Hindlimb muscle (tissue), 1 donor: Measurements from ENCODE around the gene NDUFA1. TPM values are rescaled to one million over a fixed set of nuclear protein-coding genes. Genes with fewer than 3 reads are reported as not detected.
"Not testable (repeated sequence)": the region's sequence is repeated elsewhere in the genome, so short reads cannot be mapped to it uniquely, and the experiment has no call there.

ENCODE experiments used
- DNase-seq: peaks from one replicate; pipeline ENCODE4 v3.0.0-alpha.2; 2013
- polyA plus RNA-seq: library from polyadenylated mRNA; unstranded; fragments of 120-200 nt; gene quantifications from one replicate; pipeline ENCODE4 v1.2.1, GENCODE V29; 2013; ENCODE audit not compliant: insufficient read length

Gene NDUFA1
- polyA plus RNA-seq, result 79.5 TPM

GRCh38 chrX:119871599-119872395, at the start of gene NDUFA1, which contains the start of gene RNF113A:
Gene NDUFA1 (plus strand): TSS chrX:119871832. CDS start chrX:119871912, 80 bp downstream.
Gene RNF113A (minus strand): TSS chrX:119871733. CDS start chrX:119871613, 120 bp downstream.
- DNase-seq, result peak; percentile 83

DNA sequence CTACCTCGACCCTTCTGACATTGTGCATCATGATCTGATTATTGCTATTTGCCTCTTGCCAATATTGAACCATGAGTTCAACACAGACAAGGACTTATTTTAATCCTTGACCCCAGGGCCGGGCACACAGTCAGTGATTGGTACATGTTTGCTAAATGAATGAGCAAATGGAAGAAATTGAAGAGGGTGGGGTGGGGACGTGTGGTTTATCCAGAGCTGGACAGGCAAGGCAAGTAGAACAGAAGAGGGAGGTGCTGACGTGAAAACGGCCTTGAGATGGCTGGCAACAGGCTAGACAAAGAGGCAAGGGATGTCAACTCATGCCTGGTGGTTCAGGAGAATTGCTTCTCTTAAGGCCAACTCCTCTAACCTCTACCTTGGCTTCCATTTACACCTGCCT, 47.4 kb upstream of the NDUFA1 start:
- not testable (repeated sequence) for DNase-seq

DNA sequence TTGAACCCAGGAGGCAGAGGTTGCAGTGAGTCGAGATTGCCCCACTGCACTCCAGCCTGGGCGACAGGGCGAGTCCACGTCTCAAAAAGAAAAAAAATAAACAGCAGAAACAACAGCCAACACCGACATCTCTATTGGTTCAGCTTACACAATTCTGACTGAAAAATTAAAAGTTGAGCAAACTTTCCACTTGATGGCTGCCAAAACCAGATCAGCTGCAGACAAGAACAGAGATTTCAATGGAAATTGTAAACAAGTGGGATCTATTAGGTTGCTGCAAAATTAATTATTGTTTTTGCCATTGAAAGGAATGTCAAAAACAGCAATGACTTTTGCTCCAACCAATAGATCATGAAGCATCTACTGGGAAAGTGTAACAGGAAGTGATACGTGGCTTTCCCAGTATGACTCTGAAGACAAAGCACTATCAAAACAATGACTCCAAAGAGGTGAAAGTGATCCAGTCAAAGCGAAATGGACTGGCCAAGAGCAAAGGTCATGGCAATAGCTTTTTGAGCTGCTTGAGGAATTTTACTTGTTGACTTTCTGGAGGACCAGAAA, 45.2 kb upstream of the NDUFA1 start:
- DNase-seq, result no peak

- no peak for DNase-seq
Observed at GRCh38 chrX:119828446-119828845, 43.2 kb upstream of the NDUFA1 start.

DNA sequence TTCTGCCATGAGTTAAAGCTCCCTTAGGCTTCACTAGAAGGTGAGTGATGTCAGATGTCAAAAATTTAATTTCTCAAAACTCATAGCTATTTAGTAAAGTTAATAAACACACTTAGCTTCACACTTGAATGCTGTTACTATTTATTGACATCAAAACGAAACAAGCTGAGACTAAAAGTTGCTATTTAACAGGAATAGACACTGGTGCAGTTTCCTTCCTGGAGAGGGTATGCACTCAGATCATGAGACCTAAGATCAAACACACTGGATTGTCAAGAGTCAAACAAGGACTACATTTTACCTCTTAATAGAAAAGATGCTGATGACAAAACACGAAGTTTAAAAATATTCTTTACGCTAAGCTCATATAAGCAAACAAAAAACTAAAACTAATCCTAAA, 37.7 kb upstream of the NDUFA1 start:
- no peak for DNase-seq

DNA sequence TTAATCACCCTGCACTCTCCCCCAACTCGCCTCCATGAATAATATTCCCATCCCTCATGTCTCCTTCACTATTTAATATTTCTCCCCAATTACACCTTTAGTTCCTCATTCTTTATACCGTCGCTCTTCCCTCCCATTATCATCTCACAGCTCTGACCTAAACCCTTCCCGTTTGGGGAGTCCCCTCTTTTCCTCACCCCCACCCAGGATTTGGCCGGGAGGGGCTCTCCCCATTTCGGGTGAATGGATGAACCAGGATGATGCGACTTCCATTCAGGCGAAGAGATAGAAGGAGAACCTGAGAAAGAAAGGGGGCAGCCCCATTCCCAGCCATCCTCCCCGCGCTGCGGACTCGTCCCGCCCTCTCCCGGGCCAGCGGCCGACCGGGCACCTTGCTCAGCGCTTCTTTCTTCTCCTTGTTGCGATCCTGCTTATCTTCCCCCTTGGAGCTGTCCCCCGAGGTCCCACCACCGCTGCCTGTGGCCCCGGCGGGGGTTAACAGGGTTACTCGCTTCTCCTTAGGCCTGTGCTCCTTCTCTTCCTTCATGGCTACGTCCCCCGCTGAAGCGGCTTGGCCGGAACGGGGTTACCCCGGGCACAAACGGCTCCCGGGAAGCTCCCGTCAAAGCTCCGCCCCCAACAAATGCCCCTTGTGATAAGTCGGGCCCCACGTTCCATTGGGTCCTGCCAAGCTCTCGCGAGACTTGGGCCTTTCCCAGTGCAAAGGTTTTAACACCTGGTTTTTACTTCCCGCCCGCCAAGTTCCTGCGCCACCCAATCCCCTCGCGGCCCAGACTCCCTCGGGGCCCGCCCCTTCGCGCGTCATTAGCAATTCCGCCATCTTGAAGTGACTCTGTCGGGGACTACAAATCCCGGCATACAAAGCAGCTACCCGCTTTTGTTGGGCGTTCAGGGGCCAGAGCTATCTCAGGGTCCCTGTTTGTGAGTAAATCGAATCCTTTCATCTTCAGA, 19.0 kb upstream of the NDUFA1 start, which contains the start of gene UPF3B:
Gene UPF3B, minus strand, starts transcription at position 582 of the 972 bp plus-strand sequence. Its CDS starts 35 bp downstream, at position 547.
- peak; percentile 86 for DNase-seq

DNA sequence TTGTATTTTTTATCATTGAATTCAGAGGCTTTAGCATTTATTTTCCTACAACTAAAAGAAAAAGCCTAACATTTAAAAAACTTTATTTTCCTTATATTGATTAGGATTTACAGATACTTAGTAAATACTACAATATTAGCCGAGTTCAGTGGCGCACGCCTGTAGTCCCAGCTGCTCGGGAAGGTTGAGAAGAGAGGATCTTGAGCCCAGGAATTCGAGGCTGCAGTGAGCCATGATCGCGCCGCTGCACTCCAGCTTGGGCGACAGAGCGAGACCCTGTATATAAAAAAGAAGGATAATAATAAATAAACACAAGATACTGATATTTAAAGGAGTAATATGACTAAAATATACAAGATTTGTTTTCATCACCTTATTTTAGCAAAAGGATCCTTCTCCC, 18.2 kb upstream of the NDUFA1 start:
- no peak for DNase-seq

DNA sequence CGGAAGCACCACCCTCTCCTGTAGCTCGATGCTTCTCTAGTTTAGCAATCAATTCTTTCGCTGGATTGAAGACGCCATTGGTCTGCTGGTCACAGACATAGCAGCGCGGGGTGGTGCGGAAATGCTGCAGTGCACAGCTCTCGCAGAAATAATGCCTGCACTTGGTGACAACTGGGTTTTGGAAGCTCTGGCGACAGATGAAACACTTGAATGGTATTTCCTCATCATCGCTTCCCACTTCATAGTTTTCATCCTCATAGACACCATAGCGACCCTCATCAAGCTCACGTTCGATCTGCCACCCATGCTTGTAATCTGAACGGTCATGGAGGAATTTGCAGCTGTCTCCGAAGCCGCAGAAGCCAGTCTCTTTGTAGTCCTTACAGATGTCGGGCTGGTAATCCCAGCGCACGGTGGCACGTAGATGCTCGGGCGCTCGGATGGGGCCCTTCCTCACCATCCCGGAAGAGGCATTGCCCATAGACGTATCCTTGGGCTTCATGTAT, 953 bp upstream of the NDUFA1 start:
- peak; percentile 26 for DNase-seq

DNA sequence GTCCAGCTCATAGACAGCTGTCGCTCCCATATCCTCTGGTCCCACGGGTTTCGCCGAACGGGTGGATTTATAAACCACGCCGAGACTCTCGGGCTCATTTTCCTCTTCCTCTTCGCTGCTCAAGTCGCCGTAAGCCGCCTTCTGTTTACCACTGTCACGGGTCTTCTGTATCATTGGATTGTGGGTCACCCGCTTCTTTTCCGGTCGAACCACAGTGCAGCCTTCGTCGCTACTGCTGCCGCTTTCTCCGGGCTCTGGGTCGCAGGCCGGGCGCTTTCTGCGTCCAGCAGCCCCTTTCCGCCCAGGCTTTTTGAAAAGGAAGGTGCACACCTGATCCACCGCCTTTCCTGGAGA, 410 bp upstream of the NDUFA1 start:
- no peak for DNase-seq

- no peak for DNase-seq
Observed at GRCh38 chrX:119878740-119879139, 7.1 kb downstream of the NDUFA1 start.

DNA sequence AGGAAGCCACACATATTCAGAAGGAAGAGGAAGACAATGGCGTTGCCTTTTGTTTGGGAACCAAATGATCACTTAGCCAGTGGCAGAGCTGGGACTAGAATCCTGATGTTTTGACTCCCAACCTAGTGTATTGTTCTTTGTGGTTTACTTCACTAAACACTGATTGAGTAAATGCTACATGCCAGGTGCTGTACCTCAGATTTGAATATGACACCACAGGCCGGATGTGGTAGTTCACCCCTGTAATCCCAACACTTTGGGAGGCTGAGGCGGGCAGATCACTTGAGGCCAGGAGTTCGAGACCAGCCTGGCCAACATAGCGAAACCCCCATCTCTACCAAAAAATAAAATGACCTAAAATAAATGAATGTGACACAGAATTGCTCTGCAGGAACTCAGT, 8.4 kb downstream of the NDUFA1 start:
- no peak for DNase-seq

DNA sequence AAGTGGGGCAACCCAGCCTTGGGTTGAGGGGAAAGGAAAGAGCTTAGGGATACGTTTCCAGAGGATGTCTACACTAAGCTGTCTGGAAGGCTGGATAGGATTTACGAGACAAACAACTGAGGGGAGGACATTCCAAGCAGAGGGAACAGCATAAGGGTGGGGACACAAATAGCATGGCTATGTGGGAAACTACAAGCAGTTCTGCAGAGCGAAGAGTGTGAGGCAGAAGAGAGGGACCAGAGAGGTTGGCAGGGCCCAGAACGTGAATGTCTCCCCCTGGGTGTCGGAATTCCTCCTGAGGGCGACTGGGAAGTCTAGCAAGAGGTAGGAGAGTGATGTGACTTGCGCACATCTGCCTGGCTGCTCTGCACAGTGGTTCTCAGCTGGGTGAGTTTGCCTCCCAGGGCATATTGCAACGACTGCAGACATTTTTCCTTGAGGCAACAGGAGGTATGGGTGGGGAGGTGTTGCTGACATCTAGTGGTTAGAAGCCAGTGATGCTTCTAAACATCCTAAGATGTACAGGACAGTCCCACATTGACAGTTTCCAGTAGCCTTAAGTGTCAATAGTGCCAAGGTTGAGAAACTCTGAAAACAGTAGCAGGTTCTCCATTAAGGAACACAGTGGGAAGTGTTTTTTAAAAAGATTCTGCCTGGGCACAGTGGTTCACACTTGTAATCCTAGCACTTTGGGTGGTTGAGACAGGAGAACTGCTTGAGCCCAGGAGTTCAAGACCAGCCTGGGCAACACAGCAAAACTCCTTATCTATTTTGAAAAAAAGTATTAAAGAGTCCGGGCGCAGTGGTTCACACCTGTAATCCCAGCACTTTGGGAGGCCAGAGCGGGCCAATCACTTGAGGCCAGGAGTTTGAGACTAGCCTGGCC, 9.2 kb downstream of the NDUFA1 start:
- DNase-seq, result peak; percentile 16

GRCh38 chrX:119885554-119886428, 14.2 kb downstream of the NDUFA1 start:
- no peak for DNase-seq

DNA sequence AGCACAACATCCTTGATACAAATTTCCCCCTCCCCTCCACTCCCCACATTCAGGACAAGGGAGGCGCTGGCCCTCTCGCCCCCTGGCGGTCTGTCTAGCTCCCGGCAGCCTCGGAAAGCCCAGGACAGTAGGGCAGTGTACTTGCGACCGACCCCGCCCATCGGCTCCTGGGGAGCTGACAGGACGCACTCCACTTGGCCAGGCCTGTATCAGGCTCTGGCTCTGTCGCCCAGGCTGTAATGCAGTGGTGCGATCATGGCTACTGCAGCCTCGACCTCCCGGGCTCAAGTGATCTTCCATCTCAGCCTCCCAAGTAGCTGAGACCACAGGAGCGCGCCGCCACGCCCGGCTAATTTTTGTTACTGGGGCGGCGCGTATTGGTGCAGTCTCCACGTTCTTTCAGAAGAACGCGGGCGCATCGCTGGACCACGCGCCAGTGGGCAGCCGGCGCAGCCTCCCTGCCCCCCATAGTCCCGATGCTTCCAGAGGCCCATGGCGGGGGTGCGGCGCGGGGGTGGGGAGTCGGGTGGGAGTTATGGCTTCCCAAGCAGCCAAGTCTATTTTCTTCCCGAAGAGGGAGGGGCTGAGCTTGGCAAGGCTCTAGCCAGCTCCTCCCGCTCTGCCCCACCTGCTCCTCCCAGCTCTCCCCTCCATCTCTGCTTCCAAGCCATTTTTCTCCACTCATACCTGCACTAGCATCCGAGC, 16.2 kb downstream of the NDUFA1 start:
- DNase-seq, result peak; percentile 11

DNA sequence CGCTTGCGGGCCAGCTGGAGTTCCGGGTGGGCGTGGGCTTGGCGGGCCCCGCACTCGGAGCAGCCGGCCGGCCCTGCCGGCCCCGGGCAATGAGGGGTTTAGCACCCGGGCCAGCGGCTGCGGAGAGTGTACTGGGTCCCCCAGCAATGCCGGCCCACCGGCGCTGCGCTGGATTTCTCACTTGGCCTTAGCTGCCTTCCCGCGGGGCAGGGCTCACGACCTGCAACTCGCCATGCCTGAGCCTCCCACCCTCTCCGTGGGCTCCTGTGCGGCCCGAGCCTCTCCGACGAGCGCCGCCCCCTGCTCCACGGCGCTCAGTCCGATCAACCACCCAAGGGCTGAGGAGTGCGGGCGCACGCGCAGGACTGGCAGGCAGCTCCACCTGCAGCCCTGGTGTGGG, 19.0 kb downstream of the NDUFA1 start:
- not testable (repeated sequence) for DNase-seq

- not testable (repeated sequence) for DNase-seq
Observed at GRCh38 chrX:119891961-119892692, 20.5 kb downstream of the NDUFA1 start.

GRCh38 chrX:119895843-119896326, 24.3 kb downstream of the NDUFA1 start, which contains the start of gene AKAP14:
Gene AKAP14 (plus strand): TSS chrX:119895893. CDS start chrX:119903224, 7,331 bp downstream.
- no peak for DNase-seq

- no peak for DNase-seq
Observed at GRCh38 chrX:119899125-119899524, 27.5 kb downstream of the NDUFA1 start.

GRCh38 chrX:119900976-119901375, 29.3 kb downstream of the NDUFA1 start:
- no peak for DNase-seq
